ENCODE measurements around the gene HMGN3. TPM values are rescaled to one million over a fixed set of nuclear protein-coding genes. Genes with fewer than 3 reads are reported as not detected.
"Not testable (repeated sequence)": the region's sequence is repeated elsewhere in the genome, so short reads cannot be mapped to it uniquely, and the experiment has no call there.

The HMGN3 gene
- total and polyA plus RNA-seq, 2 of the 13 experiments (the other 11 are each of a cell fraction or from before 2014, with no cell fraction given): 67.9 to 145 TPM

DNA sequence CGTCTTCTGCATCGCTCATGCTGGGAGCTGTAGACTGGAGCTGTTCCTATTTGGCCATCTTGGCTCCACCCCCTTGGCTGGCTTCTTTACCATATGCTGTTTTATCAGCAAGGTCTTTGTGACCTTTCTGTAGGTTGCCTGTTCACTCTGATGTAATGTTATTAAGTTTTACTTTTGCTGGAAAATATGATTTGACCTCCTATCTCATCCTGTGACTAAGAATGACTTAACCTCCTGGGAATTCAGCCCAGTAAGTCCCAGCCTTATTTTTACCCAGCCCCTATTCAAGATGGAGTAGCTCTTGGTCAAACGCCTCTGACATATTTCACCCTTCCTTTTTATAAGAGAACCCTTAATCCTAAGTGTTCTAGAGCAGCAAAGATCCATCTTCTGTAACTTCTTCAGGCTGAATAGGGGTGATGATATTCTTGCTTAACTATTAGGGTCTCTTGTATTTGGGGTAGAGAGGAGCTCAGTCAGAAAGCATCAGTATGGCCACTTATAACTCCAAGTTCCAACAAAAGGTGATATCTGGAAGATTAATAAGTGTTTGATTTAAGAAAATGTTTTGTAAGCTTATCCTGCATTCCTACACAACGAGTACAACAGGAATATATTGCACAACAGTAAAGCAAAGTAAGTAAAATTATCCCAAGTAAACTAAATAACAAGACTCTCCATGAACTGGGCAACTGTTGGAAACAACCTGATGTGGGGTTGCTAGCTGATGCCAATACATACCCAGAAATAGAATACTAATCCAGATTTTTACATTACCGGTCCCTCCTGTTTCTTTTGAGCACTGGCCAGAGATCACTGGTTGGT, 23.1 kb upstream of the HMGN3 start:
- no peak overlapping the region for H2AFZ ChIP-seq (ENCODE audit: low read length)
- in situ Hi-C loops (cut with HindIII; ENCODE audit: extremely low pct_ligation_motif_present, low pct_unique_long_range_greater_than_20kb): no loop called here
- DNase-seq (ENCODE audit: low spot score) (no peak), FAIRE-seq (no peak), ATAC-seq (no peak)
- H3K27ac ChIP-seq (ENCODE audit: extremely low read length, insufficient read depth, low read length): no peak overlapping the region
- H3K27me3 ChIP-seq (ENCODE audit: control insufficient read depth in 1 of 2, insufficient read depth in 2 of 2, low read length in 2 of 2): 0 out of 5 replicates have a peak, but pooled peaks cover 0 to 2% of the 10 kb centered on the region in 2 experiments
- peak; percentile 44; the same call in 1 of the 2 replicates for TF ChIP-seq CEBPB (IDR thresholded peaks at IDR 0.05; ENCODE audit: borderline replicate concordance, low read depth, low read length)
- no peak for TF ChIP-seq ZNF33B (CRISPR knock-in tag; IDR thresholded peaks at IDR 0.05)
- intact Hi-C loops (cut with micrococcal nuclease; ENCODE audit: unreplicated experiment): no loop called here
- no peaks in the 10 kb centered on the region for H3K79me2 ChIP-seq (ENCODE audit: insufficient read depth, low read length)
- BruUV-seq (replicated peaks): no TSS peak
- H3K4me1 ChIP-seq (ENCODE audit: insufficient read depth, low read length): no peaks in the 10 kb centered on the region
- ChIA-PET CTCF (ENCODE audit: low intra/inter-chr PET ratio, low total read pairs) (no interaction called here), POLR2A (no interaction called here)
- H3K9me3 ChIP-seq (ENCODE audit: low read length): no peaks in the 10 kb centered on the region
- no peaks in the 10 kb centered on the region for H4K20me1 ChIP-seq (ENCODE audit: insufficient read depth, low read length)
- WGBS (ENCODE audit: low lambda C conversion rate): 31% methylated on average over 4 of the region's 5 CpGs
- no peak overlapping the region for H3K4me3 ChIP-seq (replicated peaks in 1 of 3; ENCODE audit: insufficient read depth in 1 of 3, low read depth in 2 of 3, low read length in 3 of 3)
- H3K4me2 ChIP-seq (ENCODE audit: low read depth, low read length): no peak overlapping the region
- H3K36me3 ChIP-seq (replicated peaks in 1 of 2; ENCODE audit: control insufficient read depth in 1 of 2, insufficient read depth in 2 of 2, low read length in 2 of 2): no peaks in the 10 kb centered on the region
- no peak overlapping the region for H3K9ac ChIP-seq (ENCODE audit: insufficient read depth, low read depth, low read length)

DNA sequence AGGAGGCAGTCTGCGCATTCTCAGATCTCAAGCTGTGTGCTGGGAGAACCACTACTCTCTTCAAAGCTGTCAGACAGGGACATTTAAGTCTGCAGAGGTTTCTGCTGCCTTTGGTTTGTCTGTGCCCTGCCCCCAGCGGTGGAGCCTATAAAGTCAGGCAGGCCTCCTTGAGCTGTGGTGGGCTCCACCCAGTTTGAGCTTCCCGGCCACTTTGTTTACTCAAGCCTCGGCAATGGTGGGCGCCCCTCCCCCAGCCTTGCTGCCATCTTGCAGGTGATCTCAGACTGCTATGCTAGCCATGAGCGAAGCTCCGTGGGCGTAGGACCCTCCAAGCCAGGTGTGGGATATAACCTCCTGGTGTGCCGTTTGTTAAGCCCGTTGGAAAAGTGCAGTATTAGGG, 22.3 kb upstream of the HMGN3 start:
- H3K9me3 ChIP-seq (ENCODE audit: low read length); BruUV-seq (replicated peaks); in situ Hi-C loops (cut with HindIII; ENCODE audit: extremely low pct_ligation_motif_present, low pct_unique_long_range_greater_than_20kb); H3K4me3 ChIP-seq (replicated peaks in 1 of 3; ENCODE audit: insufficient read depth in 1 of 3, low read depth in 2 of 3, low read length in 3 of 3); POLR2A ChIA-PET; H3K27ac ChIP-seq (ENCODE audit: extremely low read length, insufficient read depth, low read length); H3K36me3 ChIP-seq (replicated peaks in 1 of 2; ENCODE audit: control insufficient read depth in 1 of 2, insufficient read depth in 2 of 2, low read length in 2 of 2); H3K79me2 ChIP-seq (ENCODE audit: insufficient read depth, low read length); CTCF ChIA-PET (ENCODE audit: low intra/inter-chr PET ratio, low total read pairs); H3K4me2 ChIP-seq (ENCODE audit: low read depth, low read length); H2AFZ ChIP-seq (ENCODE audit: low read length); H3K4me1 ChIP-seq (ENCODE audit: insufficient read depth, low read length); intact Hi-C loops (cut with micrococcal nuclease; ENCODE audit: unreplicated experiment); DNase-seq (ENCODE audit: low spot score); H3K27me3 ChIP-seq (ENCODE audit: control insufficient read depth in 1 of 2, insufficient read depth in 2 of 2, low read length in 2 of 2); FAIRE-seq; H4K20me1 ChIP-seq (ENCODE audit: insufficient read depth, low read length); H3K9ac ChIP-seq (ENCODE audit: insufficient read depth, low read depth, low read length); ATAC-seq: not testable (repeated sequence)
- WGBS (ENCODE audit: low lambda C conversion rate): 8% methylated on average over 5 of the region's 10 CpGs
- TF ChIP-seq, protein P1, sequence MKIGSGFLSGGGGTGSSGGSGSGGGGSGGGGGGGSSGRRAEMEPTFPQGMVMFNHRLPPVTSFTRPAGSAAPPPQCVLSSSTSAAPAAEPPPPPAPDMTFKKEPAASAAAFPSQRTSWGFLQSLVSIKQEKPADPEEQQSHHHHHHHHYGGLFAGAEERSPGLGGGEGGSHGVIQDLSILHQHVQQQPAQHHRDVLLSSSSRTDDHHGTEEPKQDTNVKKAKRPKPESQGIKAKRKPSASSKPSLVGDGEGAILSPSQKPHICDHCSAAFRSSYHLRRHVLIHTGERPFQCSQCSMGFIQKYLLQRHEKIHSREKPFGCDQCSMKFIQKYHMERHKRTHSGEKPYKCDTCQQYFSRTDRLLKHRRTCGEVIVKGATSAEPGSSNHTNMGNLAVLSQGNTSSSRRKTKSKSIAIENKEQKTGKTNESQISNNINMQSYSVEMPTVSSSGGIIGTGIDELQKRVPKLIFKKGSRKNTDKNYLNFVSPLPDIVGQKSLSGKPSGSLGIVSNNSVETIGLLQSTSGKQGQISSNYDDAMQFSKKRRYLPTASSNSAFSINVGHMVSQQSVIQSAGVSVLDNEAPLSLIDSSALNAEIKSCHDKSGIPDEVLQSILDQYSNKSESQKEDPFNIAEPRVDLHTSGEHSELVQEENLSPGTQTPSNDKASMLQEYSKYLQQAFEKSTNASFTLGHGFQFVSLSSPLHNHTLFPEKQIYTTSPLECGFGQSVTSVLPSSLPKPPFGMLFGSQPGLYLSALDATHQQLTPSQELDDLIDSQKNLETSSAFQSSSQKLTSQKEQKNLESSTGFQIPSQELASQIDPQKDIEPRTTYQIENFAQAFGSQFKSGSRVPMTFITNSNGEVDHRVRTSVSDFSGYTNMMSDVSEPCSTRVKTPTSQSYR (CRISPR knock-in tag; IDR thresholded peaks at IDR 0.05; ENCODE audit: borderline replicate concordance): peak; percentile 37; the same call in 1 of the 2 replicates

DNA sequence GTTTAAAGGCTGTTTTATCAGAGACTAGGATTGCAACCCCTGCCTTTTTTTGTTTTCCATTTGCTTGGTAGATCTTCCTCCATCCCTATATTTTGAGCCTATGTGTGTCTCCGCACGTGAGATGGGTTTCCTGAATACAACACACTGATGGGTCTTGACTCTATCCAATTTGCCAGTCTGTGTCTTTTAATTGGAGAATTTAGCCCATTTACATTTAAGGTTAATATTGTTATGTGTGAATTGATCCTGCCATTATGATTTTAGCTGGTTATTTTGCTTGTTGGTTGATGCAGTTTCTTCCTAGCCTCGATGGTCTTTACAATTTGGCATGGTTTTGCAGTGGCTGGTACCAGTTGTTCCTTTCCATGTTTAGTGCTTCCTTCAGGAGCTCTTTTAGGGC, 20.6 kb upstream of the HMGN3 start:
- H3K27ac ChIP-seq (ENCODE audit: extremely low read length, insufficient read depth, low read length); H3K9me3 ChIP-seq (ENCODE audit: low read length); FAIRE-seq; BruUV-seq (replicated peaks); H4K20me1 ChIP-seq (ENCODE audit: insufficient read depth, low read length); H3K27me3 ChIP-seq (ENCODE audit: control insufficient read depth in 1 of 2, insufficient read depth in 2 of 2, low read length in 2 of 2); H3K79me2 ChIP-seq (ENCODE audit: insufficient read depth, low read length); H3K4me3 ChIP-seq (replicated peaks in 1 of 3; ENCODE audit: insufficient read depth in 1 of 3, low read depth in 2 of 3, low read length in 3 of 3); H2AFZ ChIP-seq (ENCODE audit: low read length); CTCF ChIA-PET (ENCODE audit: low intra/inter-chr PET ratio, low total read pairs); H3K36me3 ChIP-seq (replicated peaks in 1 of 2; ENCODE audit: control insufficient read depth in 1 of 2, insufficient read depth in 2 of 2, low read length in 2 of 2); H3K9ac ChIP-seq (ENCODE audit: insufficient read depth, low read depth, low read length); DNase-seq (ENCODE audit: low spot score); intact Hi-C loops (cut with micrococcal nuclease; ENCODE audit: unreplicated experiment); POLR2A ChIA-PET; in situ Hi-C loops (cut with HindIII; ENCODE audit: extremely low pct_ligation_motif_present, low pct_unique_long_range_greater_than_20kb); H3K4me2 ChIP-seq (ENCODE audit: low read depth, low read length); H3K4me1 ChIP-seq (ENCODE audit: insufficient read depth, low read length); ATAC-seq: not testable (repeated sequence)
- 20% methylated on average over 3 of the region's 3 CpGs for WGBS (ENCODE audit: low lambda C conversion rate)

All from HepG2 (cell line).